SK-N-SH (cell line): ENCODE measurements around the gene PRR18.

ENCODE experiments used
- CHD2 ChIP-seq: fragments of 150-350 bp; IDR thresholded peaks from 2 replicates; pipeline ENCODE4 v1.6.1; 2018; ENCODE audit warnings: low read length; ENCODE audit not compliant: partially characterized antibody
- GABPA ChIP-seq: IDR thresholded peaks from 2 replicates; pipeline ENCODE4 v1.4.0; 2012; ENCODE audit warnings: low read depth, mild to moderate bottlenecking
- NFIC ChIP-seq: IDR thresholded peaks from 2 replicates; pipeline ENCODE4 v1.4.0; 2012; ENCODE audit warnings: borderline replicate concordance
- POLR2AphosphoS5 ChIP-seq: IDR thresholded peaks from 2 replicates; pipeline ENCODE4 v1.6.1; 2012; ENCODE audit warnings: low read depth, low read length
- RFX5 ChIP-seq: IDR thresholded peaks from 2 replicates; pipeline ENCODE4 v1.6.1; 2012; ENCODE audit warnings: mild to moderate bottlenecking, improper control_type of control experiment, low read length
- SMC3 ChIP-seq: IDR thresholded peaks from 2 replicates; pipeline ENCODE4 v1.6.1; 2012; ENCODE audit warnings: low read depth, low read length, improper control_type of control experiment
- YY1 ChIP-seq: IDR thresholded peaks from 2 replicates; pipeline ENCODE4 v1.4.0; 2012; ENCODE audit warnings: low read depth, mild to moderate bottlenecking
- TF ChIP-seq, protein P1 (sequence below): fragments of 200-600 bp; sonication (generic); IDR thresholded peaks from 2 replicates; pipeline ENCODE4 v1.6.1; 2017; ENCODE audit warnings: antibody characterized with exemption, mild to moderate bottlenecking, moderate library complexity
- TF ChIP-seq, protein P2 (sequence below): IDR thresholded peaks from 2 replicates; pipeline ENCODE4 v1.4.0; 2012; ENCODE audit warnings: low read depth
- TF ChIP-seq, protein P3 (sequence below): IDR thresholded peaks from 2 replicates; pipeline ENCODE4 v1.4.0; 2012; ENCODE audit warnings: low read depth, borderline replicate concordance

DNA sequence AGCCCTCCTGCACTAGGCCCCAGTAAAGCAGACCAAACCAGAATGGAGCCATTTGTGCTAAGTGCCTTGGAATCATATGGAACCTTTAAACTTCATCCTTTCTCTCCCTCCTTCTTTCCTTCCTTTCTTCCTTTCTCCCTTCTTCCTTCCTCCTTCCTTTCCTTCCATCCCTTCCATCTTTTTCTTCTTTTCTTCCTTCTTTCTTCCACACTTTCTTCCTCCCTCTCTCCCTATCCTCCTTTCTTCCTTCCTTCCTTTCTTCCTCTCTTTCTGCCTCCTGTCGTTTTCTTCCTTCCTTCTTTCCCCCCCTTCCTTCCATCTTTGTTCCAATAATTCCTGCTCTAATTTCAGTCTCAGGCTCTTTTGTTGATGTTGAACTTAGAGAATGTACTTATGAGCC lies 45.3 kb upstream of the PRR18 start:
- TF ChIP-seq, protein P1, sequence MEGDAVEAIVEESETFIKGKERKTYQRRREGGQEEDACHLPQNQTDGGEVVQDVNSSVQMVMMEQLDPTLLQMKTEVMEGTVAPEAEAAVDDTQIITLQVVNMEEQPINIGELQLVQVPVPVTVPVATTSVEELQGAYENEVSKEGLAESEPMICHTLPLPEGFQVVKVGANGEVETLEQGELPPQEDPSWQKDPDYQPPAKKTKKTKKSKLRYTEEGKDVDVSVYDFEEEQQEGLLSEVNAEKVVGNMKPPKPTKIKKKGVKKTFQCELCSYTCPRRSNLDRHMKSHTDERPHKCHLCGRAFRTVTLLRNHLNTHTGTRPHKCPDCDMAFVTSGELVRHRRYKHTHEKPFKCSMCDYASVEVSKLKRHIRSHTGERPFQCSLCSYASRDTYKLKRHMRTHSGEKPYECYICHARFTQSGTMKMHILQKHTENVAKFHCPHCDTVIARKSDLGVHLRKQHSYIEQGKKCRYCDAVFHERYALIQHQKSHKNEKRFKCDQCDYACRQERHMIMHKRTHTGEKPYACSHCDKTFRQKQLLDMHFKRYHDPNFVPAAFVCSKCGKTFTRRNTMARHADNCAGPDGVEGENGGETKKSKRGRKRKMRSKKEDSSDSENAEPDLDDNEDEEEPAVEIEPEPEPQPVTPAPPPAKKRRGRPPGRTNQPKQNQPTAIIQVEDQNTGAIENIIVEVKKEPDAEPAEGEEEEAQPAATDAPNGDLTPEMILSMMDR = no peak
- no peak for TF ChIP-seq YY1
- TF ChIP-seq, protein P2, sequence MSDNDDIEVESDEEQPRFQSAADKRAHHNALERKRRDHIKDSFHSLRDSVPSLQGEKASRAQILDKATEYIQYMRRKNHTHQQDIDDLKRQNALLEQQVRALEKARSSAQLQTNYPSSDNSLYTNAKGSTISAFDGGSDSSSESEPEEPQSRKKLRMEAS = no peak
- TF ChIP-seq POLR2AphosphoS5 = no peak
- TF ChIP-seq RFX5 = no peak
- no peak for TF ChIP-seq SMC3
- no peak for TF ChIP-seq GABPA
- TF ChIP-seq NFIC = no peak
- TF ChIP-seq, protein P3, sequence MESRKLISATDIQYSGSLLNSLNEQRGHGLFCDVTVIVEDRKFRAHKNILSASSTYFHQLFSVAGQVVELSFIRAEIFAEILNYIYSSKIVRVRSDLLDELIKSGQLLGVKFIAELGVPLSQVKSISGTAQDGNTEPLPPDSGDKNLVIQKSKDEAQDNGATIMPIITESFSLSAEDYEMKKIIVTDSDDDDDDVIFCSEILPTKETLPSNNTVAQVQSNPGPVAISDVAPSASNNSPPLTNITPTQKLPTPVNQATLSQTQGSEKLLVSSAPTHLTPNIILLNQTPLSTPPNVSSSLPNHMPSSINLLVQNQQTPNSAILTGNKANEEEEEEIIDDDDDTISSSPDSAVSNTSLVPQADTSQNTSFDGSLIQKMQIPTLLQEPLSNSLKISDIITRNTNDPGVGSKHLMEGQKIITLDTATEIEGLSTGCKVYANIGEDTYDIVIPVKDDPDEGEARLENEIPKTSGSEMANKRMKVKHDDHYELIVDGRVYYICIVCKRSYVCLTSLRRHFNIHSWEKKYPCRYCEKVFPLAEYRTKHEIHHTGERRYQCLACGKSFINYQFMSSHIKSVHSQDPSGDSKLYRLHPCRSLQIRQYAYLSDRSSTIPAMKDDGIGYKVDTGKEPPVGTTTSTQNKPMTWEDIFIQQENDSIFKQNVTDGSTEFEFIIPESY = no peak
- TF ChIP-seq CHD2 = no peak
